ENCODE data around the gene GAS2.

The GAS2 gene

DNA sequence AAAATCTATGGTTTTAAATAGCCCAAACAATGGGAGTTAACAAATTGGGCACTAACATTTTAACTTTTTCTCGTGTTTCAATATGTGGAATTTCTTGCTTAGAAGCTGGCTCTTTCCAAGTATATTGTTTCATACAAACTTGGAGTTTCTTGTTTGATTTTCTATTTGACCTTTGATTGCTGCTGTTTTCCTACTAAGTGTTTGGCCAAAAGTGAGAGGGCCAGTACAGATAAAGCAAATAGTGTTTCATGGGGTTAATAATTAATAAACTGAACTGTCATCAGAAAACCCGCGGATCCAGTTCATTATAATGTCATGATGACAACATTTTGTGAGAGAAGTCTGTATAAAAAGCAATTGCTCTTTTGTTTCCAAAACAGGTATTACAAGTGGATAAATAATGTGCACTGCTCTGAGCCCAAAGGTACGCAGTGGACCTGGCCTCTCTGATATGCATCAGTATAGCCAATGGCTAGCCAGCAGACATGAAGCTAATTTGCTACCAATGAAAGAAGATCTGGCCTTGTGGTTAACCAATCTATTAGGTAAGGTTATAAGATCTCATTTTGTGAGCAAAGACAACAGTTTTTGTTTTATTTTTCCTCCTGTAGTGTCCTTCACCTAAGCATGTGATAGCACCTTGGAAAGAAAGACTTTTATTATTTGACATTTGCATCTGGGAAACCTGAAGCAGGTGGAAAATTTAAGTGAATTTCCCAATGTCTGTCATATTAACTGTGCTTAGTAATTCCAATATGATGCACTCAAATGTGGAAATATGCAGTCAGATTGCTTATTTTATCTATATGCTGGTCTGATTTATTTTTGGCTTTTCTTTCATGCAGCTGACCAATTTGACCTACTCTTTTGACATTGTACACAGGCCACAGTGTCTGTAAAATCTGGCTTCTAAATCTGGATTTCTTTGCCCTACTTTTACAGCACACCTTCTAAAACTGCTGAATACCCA is 8.3 kb downstream of the GAS2 start:
- H3K4me1 ChIP-seq (ENCODE audit: control insufficient read depth, insufficient read depth, low read length), result no peaks in the 10 kb centered on the region
- H3K27me3 ChIP-seq (ENCODE audit: control insufficient read depth, insufficient read depth, low read length), result no peaks in the 10 kb centered on the region
- H3K4me3 ChIP-seq (ENCODE audit: low read depth, low read length), result no peak overlapping the region
- no peak overlapping the region for H3K27ac ChIP-seq (ENCODE audit: low read depth, low read length)
- no peaks in the 10 kb centered on the region for H3K9me3 ChIP-seq (ENCODE audit: control insufficient read depth, insufficient read depth, low read length)
- no peaks in the 10 kb centered on the region for H3K36me3 ChIP-seq (ENCODE audit: control insufficient read depth, insufficient read depth, low read length)
- H3K9ac ChIP-seq (ENCODE audit: low read depth, low read length), result no peak overlapping the region

DNA sequence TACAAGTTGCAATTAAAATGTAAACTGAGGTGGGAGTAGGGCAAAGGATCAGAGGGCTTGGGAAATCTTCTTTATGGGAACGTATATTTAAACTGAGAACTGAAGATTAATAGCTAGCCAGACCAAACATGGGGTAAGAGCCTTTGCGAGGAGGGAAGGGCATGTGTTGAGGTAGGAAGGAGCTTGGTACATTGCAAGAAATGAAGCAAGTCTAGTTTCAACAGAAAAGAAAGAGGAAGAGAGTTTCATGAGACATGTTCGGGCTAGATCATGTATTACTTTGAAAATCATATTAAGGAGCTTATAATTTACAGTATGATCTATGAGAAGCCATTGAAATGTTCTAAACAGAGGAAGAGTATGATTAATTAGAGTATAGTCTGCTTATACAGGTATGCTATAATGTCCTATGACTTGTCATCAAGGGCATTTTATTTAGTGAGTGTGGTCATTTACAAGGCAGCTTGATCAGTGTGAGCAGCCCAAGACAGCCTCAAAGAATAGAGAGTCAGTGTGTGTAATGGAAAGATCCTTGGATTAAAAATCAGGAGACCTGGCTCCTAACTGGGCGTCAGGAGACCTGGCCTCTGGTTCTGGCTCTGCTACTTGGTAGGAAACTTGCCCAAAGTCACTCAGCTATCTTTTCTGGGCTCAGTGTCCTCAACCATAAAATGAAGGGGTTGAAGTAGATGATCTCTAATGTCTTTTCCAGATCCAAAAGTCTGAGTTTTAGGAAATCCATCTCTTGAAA is 10.9 kb downstream of the GAS2 start:
- Histone ChIP-seq H3K9ac (ENCODE audit: low read depth, low read length) (no peak overlapping the region), H3K9me3 (ENCODE audit: control insufficient read depth, insufficient read depth, low read length) (no peaks in the 10 kb centered on the region), H3K4me3 (ENCODE audit: low read depth, low read length) (no peak overlapping the region), H3K36me3 (ENCODE audit: control insufficient read depth, insufficient read depth, low read length) (no peaks in the 10 kb centered on the region), H3K4me1 (ENCODE audit: control insufficient read depth, insufficient read depth, low read length) (peaks cover 5% of the 10 kb centered on the region; the same call in 1 of the 2 replicates), H3K27ac (ENCODE audit: low read depth, low read length) (no peak overlapping the region), H3K27me3 (ENCODE audit: control insufficient read depth, insufficient read depth, low read length) (no peaks in the 10 kb centered on the region)

DNA sequence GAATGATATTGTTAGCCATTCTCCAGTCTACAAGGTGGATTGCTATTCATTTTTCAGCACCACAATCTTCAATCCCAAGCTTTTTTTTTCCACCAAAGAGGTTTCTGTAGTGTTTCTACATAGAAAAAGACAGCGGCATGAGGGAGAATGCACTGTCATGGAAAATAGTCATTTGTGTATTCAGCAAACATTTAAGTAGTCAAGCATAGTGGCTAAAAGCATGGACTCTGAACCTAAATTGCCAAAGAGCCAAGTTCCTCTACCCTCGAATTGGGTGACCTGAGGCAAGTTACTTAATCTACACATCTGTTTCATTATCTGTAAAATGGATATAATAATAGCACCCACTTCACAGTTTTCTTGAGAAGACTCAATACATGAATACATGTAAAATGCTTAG is 14.2 kb downstream of the GAS2 start:
- Histone ChIP-seq H3K36me3 (ENCODE audit: control insufficient read depth, insufficient read depth, low read length) (no peaks in the 10 kb centered on the region), H3K27ac (ENCODE audit: low read depth, low read length) (no peak overlapping the region), H3K4me1 (ENCODE audit: control insufficient read depth, insufficient read depth, low read length) (peaks cover 5% of the 10 kb centered on the region; the same call in 1 of the 2 replicates), H3K4me3 (ENCODE audit: low read depth, low read length) (no peak overlapping the region), H3K27me3 (ENCODE audit: control insufficient read depth, insufficient read depth, low read length) (no peaks in the 10 kb centered on the region), H3K9ac (ENCODE audit: low read depth, low read length) (no peak overlapping the region), H3K9me3 (ENCODE audit: control insufficient read depth, insufficient read depth, low read length) (no peaks in the 10 kb centered on the region)

GRCh38 chr11:22681281-22681812 is 14.9 kb downstream of the GAS2 start:
- H3K27ac ChIP-seq (ENCODE audit: low read depth, low read length), result no peak overlapping the region
- no peaks in the 10 kb centered on the region for H3K36me3 ChIP-seq (ENCODE audit: control insufficient read depth, insufficient read depth, low read length)
- H3K27me3 ChIP-seq (ENCODE audit: control insufficient read depth, insufficient read depth, low read length), result no peaks in the 10 kb centered on the region
- peaks cover 5% of the 10 kb centered on the region; the same call in 1 of the 2 replicates for H3K4me1 ChIP-seq (ENCODE audit: control insufficient read depth, insufficient read depth, low read length)
- no peak overlapping the region for H3K9ac ChIP-seq (ENCODE audit: low read depth, low read length)
- no peak overlapping the region for H3K4me3 ChIP-seq (ENCODE audit: low read depth, low read length)
- no peaks in the 10 kb centered on the region for H3K9me3 ChIP-seq (ENCODE audit: control insufficient read depth, insufficient read depth, low read length)

DNA sequence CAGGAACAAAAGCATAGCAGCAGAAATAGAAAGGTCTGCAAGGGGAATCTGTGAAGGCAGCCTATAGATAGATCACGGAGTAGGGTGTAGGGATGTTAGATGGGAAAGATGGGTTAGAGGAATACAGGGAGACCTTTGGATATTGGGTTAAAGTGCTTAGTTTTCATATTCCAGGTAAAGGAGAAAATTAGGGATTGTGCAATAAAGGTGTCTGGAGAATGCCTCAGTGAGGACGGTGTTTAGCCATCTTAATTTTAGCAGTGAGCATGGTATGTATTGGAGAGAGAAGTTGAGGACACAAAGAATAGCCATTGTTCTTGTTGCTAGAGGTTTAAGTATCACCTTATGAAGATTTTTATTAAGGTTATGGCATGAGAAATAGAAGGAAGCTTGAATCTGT is 17.7 kb downstream of the GAS2 start:
- H3K27me3 ChIP-seq (ENCODE audit: control insufficient read depth, insufficient read depth, low read length), result no peaks in the 10 kb centered on the region
- H3K27ac ChIP-seq (ENCODE audit: low read depth, low read length), result no peak overlapping the region
- H3K9me3 ChIP-seq (ENCODE audit: control insufficient read depth, insufficient read depth, low read length), result no peaks in the 10 kb centered on the region
- no peak overlapping the region for H3K4me3 ChIP-seq (ENCODE audit: low read depth, low read length)
- no peak overlapping the region for H3K9ac ChIP-seq (ENCODE audit: low read depth, low read length)
- peaks cover 5% of the 10 kb centered on the region; the same call in 1 of the 2 replicates for H3K4me1 ChIP-seq (ENCODE audit: control insufficient read depth, insufficient read depth, low read length)
- no peaks in the 10 kb centered on the region for H3K36me3 ChIP-seq (ENCODE audit: control insufficient read depth, insufficient read depth, low read length)

- Histone ChIP-seq H3K36me3 (ENCODE audit: control insufficient read depth, insufficient read depth, low read length) (no peaks in the 10 kb centered on the region), H3K4me3 (ENCODE audit: low read depth, low read length) (no peak overlapping the region), H3K27ac (ENCODE audit: low read depth, low read length) (no peak overlapping the region), H3K4me1 (ENCODE audit: control insufficient read depth, insufficient read depth, low read length) (peaks cover 5% of the 10 kb centered on the region; the same call in 1 of the 2 replicates), H3K9ac (ENCODE audit: low read depth, low read length) (no peak overlapping the region), H3K9me3 (ENCODE audit: control insufficient read depth, insufficient read depth, low read length) (no peaks in the 10 kb centered on the region), H3K27me3 (ENCODE audit: control insufficient read depth, insufficient read depth, low read length) (no peaks in the 10 kb centered on the region)
Observed at GRCh38 chr11:22685111-22685510, 18.7 kb downstream of the GAS2 start.

DNA sequence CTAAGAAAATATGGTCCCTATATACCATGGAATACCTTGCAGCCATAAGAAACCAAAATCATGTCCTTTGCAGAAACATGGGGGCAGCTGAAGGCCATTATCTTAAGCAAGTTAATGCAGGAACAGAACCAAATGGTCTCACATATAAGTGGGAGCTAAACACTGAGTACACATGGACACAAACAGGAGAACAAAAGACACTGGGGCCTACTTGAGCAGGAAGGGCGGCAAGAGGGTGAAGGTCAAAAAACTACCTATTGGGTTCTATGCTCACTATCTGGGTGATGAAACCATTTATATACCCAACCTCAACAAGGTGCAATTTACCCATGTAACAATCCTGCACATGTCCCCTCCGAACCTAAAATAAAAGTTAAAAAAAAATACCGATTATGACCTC is 22.5 kb downstream of the GAS2 start:
- no peaks in the 10 kb centered on the region for H3K27me3 ChIP-seq (ENCODE audit: control insufficient read depth, insufficient read depth, low read length)

DNA sequence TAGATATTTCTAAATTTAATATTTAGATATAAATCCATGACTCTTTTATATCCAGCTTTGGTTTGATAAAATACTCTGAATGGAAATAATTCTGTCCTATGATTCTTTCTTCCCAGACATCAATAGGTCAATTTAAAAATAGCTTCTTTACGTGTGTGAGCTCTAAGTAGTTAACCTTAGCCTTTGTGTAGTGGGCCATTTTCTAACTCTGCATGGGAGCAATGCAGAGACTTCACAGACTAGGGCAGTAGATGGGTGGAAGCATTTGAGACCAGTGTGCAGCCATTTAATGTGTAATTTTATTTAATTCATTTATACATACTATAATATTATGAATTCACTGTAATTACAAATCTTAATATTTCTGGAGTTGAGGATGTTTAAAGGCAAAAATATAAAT is 23.8 kb downstream of the GAS2 start:
- H3K27ac ChIP-seq (ENCODE audit: low read depth, low read length), result no peak overlapping the region
- H3K9me3 ChIP-seq (ENCODE audit: control insufficient read depth, insufficient read depth, low read length), result no peaks in the 10 kb centered on the region
- no peaks in the 10 kb centered on the region for H3K27me3 ChIP-seq (ENCODE audit: control insufficient read depth, insufficient read depth, low read length)
- H3K9ac ChIP-seq (ENCODE audit: low read depth, low read length), result no peak overlapping the region
- H3K4me3 ChIP-seq (ENCODE audit: low read depth, low read length), result no peak overlapping the region
- 0 out of 2 replicates have a peak, but pooled peaks cover 6% of the 10 kb centered on the region for H3K4me1 ChIP-seq (ENCODE audit: control insufficient read depth, insufficient read depth, low read length)
- H3K36me3 ChIP-seq (ENCODE audit: control insufficient read depth, insufficient read depth, low read length), result no peaks in the 10 kb centered on the region

More for the DNA sequence above, 22.5 kb downstream of the GAS2 start:
- Histone ChIP-seq H3K4me1 (ENCODE audit: control insufficient read depth, insufficient read depth, low read length) (0 out of 2 replicates have a peak, but pooled peaks cover 6% of the 10 kb centered on the region), H3K36me3 (ENCODE audit: control insufficient read depth, insufficient read depth, low read length) (no peaks in the 10 kb centered on the region), H3K27ac (ENCODE audit: low read depth, low read length) (no peak overlapping the region), H3K4me3 (ENCODE audit: low read depth, low read length) (no peak overlapping the region), H3K9me3 (ENCODE audit: control insufficient read depth, insufficient read depth, low read length) (no peaks in the 10 kb centered on the region), H3K9ac (ENCODE audit: low read depth, low read length) (no peak overlapping the region)

- Histone ChIP-seq H3K36me3 (ENCODE audit: control insufficient read depth, insufficient read depth, low read length) (no peaks in the 10 kb centered on the region), H3K9ac (ENCODE audit: low read depth, low read length) (no peak overlapping the region), H3K9me3 (ENCODE audit: control insufficient read depth, insufficient read depth, low read length) (no peaks in the 10 kb centered on the region), H3K4me3 (ENCODE audit: low read depth, low read length) (no peak overlapping the region), H3K27ac (ENCODE audit: low read depth, low read length) (no peak overlapping the region), H3K4me1 (ENCODE audit: control insufficient read depth, insufficient read depth, low read length) (0 out of 2 replicates have a peak, but pooled peaks cover 6% of the 10 kb centered on the region), H3K27me3 (ENCODE audit: control insufficient read depth, insufficient read depth, low read length) (no peaks in the 10 kb centered on the region)
Observed at GRCh38 chr11:22690871-22691270, 24.5 kb downstream of the GAS2 start.

- H3K27ac ChIP-seq (ENCODE audit: low read depth, low read length), result no peak overlapping the region
- H3K9ac ChIP-seq (ENCODE audit: low read depth, low read length), result no peak overlapping the region
- H3K27me3 ChIP-seq (ENCODE audit: control insufficient read depth, insufficient read depth, low read length), result no peaks in the 10 kb centered on the region
- H3K9me3 ChIP-seq (ENCODE audit: control insufficient read depth, insufficient read depth, low read length), result no peaks in the 10 kb centered on the region
- H3K4me1 ChIP-seq (ENCODE audit: control insufficient read depth, insufficient read depth, low read length), result peaks cover 17% of the 10 kb centered on the region; the same call in 1 of the 2 replicates
- no peak overlapping the region for H3K4me3 ChIP-seq (ENCODE audit: low read depth, low read length)
- H3K36me3 ChIP-seq (ENCODE audit: control insufficient read depth, insufficient read depth, low read length), result no peaks in the 10 kb centered on the region
Observed at GRCh38 chr11:22699388-22699787, 33.0 kb downstream of the GAS2 start.
